HepG2 (cell line): ENCODE data around the gene ANK3. TPM values are rescaled to one million over a fixed set of nuclear protein-coding genes. Genes with fewer than 3 reads are reported as not detected.

ENCODE experiments used
- ATAC-seq: fragments of 200-7000 bp; cut with Tn5 transposase; 3 replicates; pipeline ENCODE4 v1.9.1; 2020; ENCODE audit warnings: mild to moderate bottlenecking, moderate library complexity
- BruUV-seq: library from RNA; stranded (reverse); fragments of 400-500 nt; replicated peaks from 2 replicates; lab custom pipeline; 2021; lab: Mats Ljungman, UMichigan
- CTCF ChIA-PET: fragments of 300-600 bp; formaldehyde crosslinking; extraction: SDS; loops from one replicate; lab custom pipeline; 2021; ENCODE audit warnings: low total read pairs, inconsistent platforms, low intra/inter-chr PET ratio; lab: Yijun Ruan, JAX
- POLR2A ChIA-PET: fragments of 350-600 bp; sonication (Branson Sonifier 250); formaldehyde crosslinking; loops from one replicate; lab custom pipeline; 2020; ENCODE audit warnings: antibody characterized with exemption, inconsistent platforms; lab: Yijun Ruan, JAX
- DNase-seq: peaks from one replicate; pipeline ENCODE4 v3.0.0-alpha.2; 2015; ENCODE audit warnings: low spot score
- FAIRE-seq: peaks from 3 replicates; lab custom pipeline; 2011; peaks lifted over from hg19 to GRCh38; lab: Jason Lieb, UNC
- H2AFZ ChIP-seq: one replicate; pipeline ENCODE4 v1.6.1; 2011; ENCODE audit warnings: low read length, inconsistent platforms
- H3K27ac ChIP-seq: fragments of 300-600 bp; 3 replicates; pipeline ENCODE4 v1.8.0; 2011; ENCODE audit warnings: mixed run types, mild to moderate bottlenecking, mixed read lengths, low read length, inconsistent platforms; ENCODE audit not compliant: insufficient read depth; ENCODE audit errors: extremely low read length
- H3K27me3 ChIP-seq, 2 experiments: fragments of 200-600 bp in 1 of 2; 2 replicates in 1 of 2; 3 replicates in 1 of 2; pipeline versions ENCODE4 v1.6.0 to v1.8.0; 2011; ENCODE audit warnings: low read length in 2 of 2, mild to moderate bottlenecking in 2 of 2, moderate library complexity in 2 of 2, inconsistent platforms in 1 of 2; ENCODE audit not compliant: insufficient read depth in 2 of 2, control insufficient read depth in 1 of 2
- H3K36me3 ChIP-seq, 2 experiments: fragments of 200-600 bp in 1 of 2; replicated peaks in 1 of 2; 2 replicates in 1 of 2; 3 replicates in 1 of 2; pipeline versions ENCODE4 v1.5.1 to v1.8.0; 2011; ENCODE audit warnings: low read length in 2 of 2, inconsistent platforms in 1 of 2; ENCODE audit not compliant: insufficient read depth in 2 of 2, control insufficient read depth in 1 of 2
- H3K4me1 ChIP-seq: 2 replicates; pipeline ENCODE4 v1.5.1; 2012; ENCODE audit warnings: low read length, inconsistent platforms; ENCODE audit not compliant: insufficient read depth
- H3K4me2 ChIP-seq: 2 replicates; pipeline ENCODE4 v1.6.0; 2011; ENCODE audit warnings: low read depth, low read length, inconsistent platforms
- H3K4me3 ChIP-seq, 3 experiments: fragments of 200-600 bp in 1 of 3; sonication (generic), shearing (Covaris generic) in 1 of 3; replicated peaks in 1 of 3; 2 replicates each; pipeline ENCODE4 v1.5.1; 2011 to 2016; ENCODE audit warnings: low read length in 3 of 3, inconsistent platforms in 2 of 3, low read depth in 2 of 3, mild to moderate bottlenecking in 2 of 3, control low read depth in 1 of 3, mixed read lengths in 1 of 3; ENCODE audit not compliant: insufficient read depth in 1 of 3
- H3K79me2 ChIP-seq: one replicate; pipeline ENCODE4 v1.6.1; 2011; ENCODE audit warnings: low read length, inconsistent platforms; ENCODE audit not compliant: insufficient read depth
- H3K9ac ChIP-seq: 2 replicates; pipeline ENCODE4 v1.6.0; 2011; ENCODE audit warnings: mild to moderate bottlenecking, low read depth, low read length, inconsistent platforms; ENCODE audit not compliant: insufficient read depth
- H3K9me3 ChIP-seq: 2 replicates; pipeline ENCODE4 v1.5.1; 2012; ENCODE audit warnings: mild to moderate bottlenecking, low read length
- H4K20me1 ChIP-seq: 2 replicates; pipeline ENCODE4 v1.6.0; 2011; ENCODE audit warnings: inconsistent platforms, mild to moderate bottlenecking, low read length, moderate library complexity; ENCODE audit not compliant: insufficient read depth
- FOXM1 ChIP-seq: sonication (generic); formaldehyde crosslinking; IDR thresholded peaks from 2 replicates; pipeline ENCODE4 v1.5.0; 2020; ENCODE audit warnings: missing genetic modification reagents
- JDP2 ChIP-seq: sonication (generic); formaldehyde crosslinking; IDR thresholded peaks from 2 replicates; pipeline ENCODE4 v1.8.1; 2022; ENCODE audit warnings: missing genetic modification reagents, borderline replicate concordance
- JUND ChIP-seq: sonication (generic); formaldehyde crosslinking; IDR thresholded peaks from 2 replicates; pipeline ENCODE4 v1.8.0; 2022; ENCODE audit warnings: mild to moderate bottlenecking, missing genetic modification reagents
- MAFK ChIP-seq, 2 experiments: IDR thresholded peaks in 1 of 2; conservative IDR thresholded peaks in 1 of 2; 2 replicates each; pipeline ENCODE4 v1.6.1; 2011; ENCODE audit warnings: improper control_type of control experiment in 2 of 2, low read length in 2 of 2
- MBNL3 ChIP-seq: fragments of 250-450 bp; sonication (Bioruptor Pico); conservative IDR thresholded peaks from 2 replicates; pipeline ENCODE4 v1.8.0; 2022; ENCODE audit warnings: mild to moderate bottlenecking, inconsistent platforms
- MED8 ChIP-seq: sonication (generic); formaldehyde crosslinking; IDR thresholded peaks from 2 replicates; pipeline ENCODE4 v1.8.1; 2023; ENCODE audit warnings: mild to moderate bottlenecking, missing genetic modification reagents; ENCODE audit not compliant: insufficient replicate concordance
- NR2F1 ChIP-seq, 2 experiments: fragments of 450-650 bp in 1 of 2; formaldehyde crosslinking in 1 of 2; IDR thresholded peaks; 2 replicates each; pipeline versions ENCODE4 v1.5.0 to v1.6.1; 2016 to 2020; ENCODE audit warnings: mild to moderate bottlenecking in 1 of 2, missing compliant biosample characterization in 1 of 2, missing genetic modification reagents in 1 of 2, moderate library complexity in 1 of 2
- PRDM15 ChIP-seq: sonication (generic); formaldehyde crosslinking; IDR thresholded peaks from 2 replicates; pipeline ENCODE4 v1.4.0; 2020; ENCODE audit warnings: missing genetic modification reagents
- PRPF4 ChIP-seq: fragments of 200-400 bp; formaldehyde crosslinking; IDR thresholded peaks from 2 replicates; pipeline ENCODE4 v1.6.1; 2016; ENCODE audit warnings: low read length, low read depth; ENCODE audit not compliant: poor library complexity, severe bottlenecking
- REPIN1 ChIP-seq: sonication (generic); formaldehyde crosslinking; IDR thresholded peaks from 2 replicates; pipeline ENCODE4 v1.8.0; 2022; ENCODE audit warnings: missing genetic modification reagents, low read depth, mild to moderate bottlenecking, borderline replicate concordance
- ZEB1 ChIP-seq: IDR thresholded peaks from 2 replicates; pipeline ENCODE4 v1.6.1; 2012; ENCODE audit warnings: mild to moderate bottlenecking, low read depth, inconsistent platforms; ENCODE audit not compliant: insufficient replicate concordance
- ZNF777 ChIP-seq: sonication (generic); formaldehyde crosslinking; IDR thresholded peaks from 2 replicates; pipeline ENCODE4 v1.4.0; 2020; ENCODE audit warnings: missing genetic modification reagents
- ZNF784 ChIP-seq: sonication (generic); formaldehyde crosslinking; IDR thresholded peaks from 2 replicates; pipeline ENCODE4 v1.5.1; 2020; ENCODE audit warnings: missing genetic modification reagents, mild to moderate bottlenecking, borderline replicate concordance
- WGBS: methylation state at CpG from one replicate; pipeline ENCODE4 v1.1.6; 2017; ENCODE audit warnings: low lambda C conversion rate; 5-methylcytosine and 5-hydroxymethylcytosine counted together
- in situ Hi-C: cut with HindIII; loops from 2 replicates; pipeline ENCODE4 v1.10.0; 2017; ENCODE audit warnings: low pct_unique_long_range_greater_than_20kb; ENCODE audit not compliant: extremely low pct_ligation_motif_present
- intact Hi-C: fragments of 100-400 bp; cut with micrococcal nuclease; formaldehyde crosslinking; loops from one replicate; pipeline ENCODE4 v1.10.0; 2022; ENCODE audit not compliant: unreplicated experiment
- polyA plus RNA-seq, 8 experiments: library from polyadenylated mRNA; depleted of rRNA in 3 of 8; stranded (reverse) in 7 of 8; unstranded in 1 of 8; fragments of >200 nt; fragmentation: Illumina TruSeq in 4 of 8; extraction: Trizol in 4 of 8; gene quantifications; 2 replicates each; pipeline versions ENCODE4 v1.2.1 to v1.2.3, GENCODE V29; 2011 to 2016; ENCODE audit warnings: low read depth in 4 of 8, missing spikeins in 1 of 8, mixed read lengths in 1 of 8; ENCODE audit not compliant: insufficient read depth in 1 of 8
- total RNA-seq, 5 experiments: library from RNA; depleted of rRNA; stranded (reverse); fragments of >200 nt; fragmentation: Illumina TruSeq; extraction: Trizol; gene quantifications; 2 replicates each; pipeline ENCODE4 v1.2.3, GENCODE V29; 2016; ENCODE audit warnings: low read depth in 1 of 5

The ANK3 gene
- total and polyA plus RNA-seq, 2 of the 13 experiments (the other 11 are each of a cell fraction or from before 2014, with no cell fraction given) = not detected

DNA sequence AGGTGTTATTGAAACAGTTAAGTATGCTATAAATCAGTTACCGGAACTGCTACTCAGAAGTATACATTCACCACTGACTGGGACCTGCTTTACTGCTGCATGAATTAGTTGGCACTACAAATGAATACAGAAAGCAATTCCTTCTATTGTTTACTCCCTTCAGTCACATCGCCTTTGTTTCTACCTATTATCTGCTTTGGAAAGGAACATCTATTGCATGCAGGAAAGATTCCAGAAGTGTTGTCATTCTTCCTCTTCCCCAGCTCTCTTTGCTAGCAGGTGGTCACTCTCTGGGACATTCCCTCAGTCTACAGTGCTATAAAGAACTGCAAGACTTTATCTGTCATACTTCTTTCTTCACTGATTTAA lies 131.3 kb downstream of the ANK3 start:
- H3K79me2 ChIP-seq = no peaks in the 10 kb centered on the region
- FAIRE-seq = no peak

More for the DNA sequence above, 131.3 kb downstream of the ANK3 start:
- no peak for TF ChIP-seq ZNF784
- TF ChIP-seq JDP2 (CRISPR knock-in tag) = no peak
- no peak for TF ChIP-seq MED8 (CRISPR knock-in tag)
- no peak for TF ChIP-seq PRPF4
- TF ChIP-seq REPIN1 (CRISPR knock-in tag) = no peak
- TF ChIP-seq MAFK (conservative IDR thresholded peaks at IDR 0.05 in 1 of 2, IDR thresholded peaks at IDR 0.05 in 1 of 2; ENCODE audit: low read length in 2 of 2) = no peak
- TF ChIP-seq ZNF777 = no peak
- TF ChIP-seq PRDM15 (CRISPR knock-in tag) = no peak
- no peak for TF ChIP-seq JUND
- no peak for TF ChIP-seq FOXM1 (CRISPR knock-in tag)
- no peak for TF ChIP-seq ZEB1
- TF ChIP-seq MBNL3 (CRISPR knock-in tag) = no peak
- no peak for TF ChIP-seq NR2F1 (CRISPR knock-in tag; IDR thresholded peaks at IDR 0.05)
- Histone ChIP-seq H3K4me3 (no peak overlapping the region), H3K4me1 (no peaks in the 10 kb centered on the region), H3K9ac (no peak overlapping the region), H3K27ac (no peak overlapping the region), H3K4me2 (no peak overlapping the region), H3K9me3 (no peaks in the 10 kb centered on the region), H2AFZ (no peak overlapping the region), H3K36me3 (no peaks in the 10 kb centered on the region), H4K20me1 (no peaks in the 10 kb centered on the region), H3K27me3 (no peaks in the 10 kb centered on the region)
- 44% methylated on average over 2 of the region's 2 CpGs for WGBS
- ChIA-PET POLR2A (no interaction called here), CTCF (no interaction called here)
- ATAC-seq (no peak), DNase-seq (no peak)
- intact Hi-C loops = no loop called here
- in situ Hi-C loops = no loop called here
- no TSS peak for BruUV-seq
